Liver (tissue), 9 donors: ENCODE measurements around the gene WDR46. TPM values are rescaled to one million over a fixed set of nuclear protein-coding genes. Genes with fewer than 3 reads are reported as not detected.
A peak's percentile ranks its signal among the peaks of the same experiment; 100 is the strongest.

Source experiments
- DNase-seq: peaks from one replicate; pipeline ENCODE4 v3.0.0-alpha.2; 2017; ENCODE audit warnings: low spot score
- H3K27ac ChIP-seq, 2 donors: one replicate each; pipeline ENCODE4 v1.7.0; 2013; ENCODE audit warnings: inconsistent platforms in 2 of 2, low read length in 2 of 2, control low read depth in 1 of 2, low read depth in 1 of 2, mild to moderate bottlenecking in 1 of 2
- H3K27me3 ChIP-seq, 4 donors: one replicate each; pipeline versions ENCODE4 v1.6.1 to v1.7.0; 2013; ENCODE audit warnings: low read length in 3 of 4, inconsistent platforms in 1 of 4, mild to moderate bottlenecking in 1 of 4, moderate library complexity in 1 of 4; ENCODE audit not compliant: control insufficient read depth in 4 of 4, insufficient read depth in 4 of 4
- H3K36me3 ChIP-seq, 4 donors: one replicate each; pipeline versions ENCODE4 v1.6.1 to v1.7.0; 2013; ENCODE audit warnings: low read length in 3 of 4, mild to moderate bottlenecking in 3 of 4, low read depth in 1 of 4, moderate library complexity in 1 of 4; ENCODE audit not compliant: control insufficient read depth in 4 of 4, insufficient read depth in 3 of 4
- H3K4me1 ChIP-seq, 4 donors: one replicate each; pipeline versions ENCODE4 v1.6.1 to v1.7.0; 2013; ENCODE audit warnings: low read length in 3 of 4, mild to moderate bottlenecking in 3 of 4, moderate library complexity in 1 of 4; ENCODE audit not compliant: control insufficient read depth in 4 of 4, insufficient read depth in 4 of 4
- H3K4me3 ChIP-seq, 3 donors: one replicate each; pipeline versions ENCODE4 v1.6.1 to v1.7.0; 2013; ENCODE audit warnings: low read length in 3 of 3, control low read depth in 1 of 3, low read depth in 1 of 3, mild to moderate bottlenecking in 1 of 3
- H3K9ac ChIP-seq, 2 donors: one replicate each; pipeline ENCODE4 v1.7.0; 2013; ENCODE audit warnings: low read length in 2 of 2, mild to moderate bottlenecking in 2 of 2, moderate library complexity in 2 of 2, control low read depth in 1 of 2, low read depth in 1 of 2
- H3K9me3 ChIP-seq, 4 donors: one replicate each; pipeline versions ENCODE4 v1.6.1 to v1.7.0; 2013; ENCODE audit warnings: low read length in 3 of 4; ENCODE audit not compliant: control insufficient read depth in 4 of 4
- EGR1 ChIP-seq, 2 donors: IDR thresholded peaks; 2 replicates each; pipeline ENCODE4 v1.6.1; 2016 to 2018; ENCODE audit warnings: antibody characterized with exemption in 2 of 2, low read depth in 2 of 2
- FOXA2 ChIP-seq: IDR thresholded peaks from 2 replicates; pipeline ENCODE4 v1.6.1; 2016; ENCODE audit warnings: antibody characterized with exemption
- GABPA ChIP-seq, 2 donors: IDR thresholded peaks in 1 of 2; conservative IDR thresholded peaks in 1 of 2; 2 replicates each; pipeline ENCODE4 v1.6.1; 2016; ENCODE audit warnings: antibody characterized with exemption in 2 of 2, mild to moderate bottlenecking in 1 of 2, moderate library complexity in 1 of 2
- RAD21 ChIP-seq, 2 donors: IDR thresholded peaks; 2 replicates each; pipeline ENCODE4 v1.6.1; 2016; ENCODE audit warnings: antibody characterized with exemption in 2 of 2, mild to moderate bottlenecking in 2 of 2
- SP1 ChIP-seq: IDR thresholded peaks from 2 replicates; pipeline ENCODE4 v1.6.1; 2018; ENCODE audit warnings: antibody characterized with exemption, mild to moderate bottlenecking
- TAF1 ChIP-seq: conservative IDR thresholded peaks from 2 replicates; pipeline ENCODE4 v1.6.1; 2016; ENCODE audit warnings: antibody characterized with exemption, mild to moderate bottlenecking
- YY1 ChIP-seq: IDR thresholded peaks from 2 replicates; pipeline ENCODE4 v1.6.1; 2016; ENCODE audit warnings: antibody characterized with exemption, mild to moderate bottlenecking
- WGBS: extraction: QIAGEN DNeasy Blood & Tissue Kit; methylation state at CpG from one replicate; pipeline ENCODE4 v1.1.7; 2013; 5-methylcytosine and 5-hydroxymethylcytosine counted together
- polyA plus RNA-seq, 2 donors: library from polyadenylated mRNA; stranded (reverse) in 1 of 2; unstranded in 1 of 2; fragments of 200-250 nt in 1 of 2; fragments of >200 nt in 1 of 2; fragmentation: Nextera tagmentation in 1 of 2; extraction: Ambion mirVana in 1 of 2; gene quantifications; one replicate each; pipeline versions ENCODE4 v1.2.1 to v1.2.3, GENCODE V29; 2013 to 2015
- total RNA-seq, 2 donors: library from RNA; depleted of rRNA; stranded (reverse); fragments of >200 nt; gene quantifications; one replicate each; pipeline ENCODE4 v1.2.3, GENCODE V29; 2014
- TF ChIP-seq, protein P1 (sequence below): IDR thresholded peaks from 2 replicates; pipeline ENCODE4 v1.6.1; 2016; ENCODE audit warnings: antibody characterized with exemption
- TF ChIP-seq, protein P2 (sequence below): IDR thresholded peaks from 2 replicates; pipeline ENCODE4 v1.6.1; 2016; ENCODE audit warnings: antibody characterized with exemption, mild to moderate bottlenecking
- donor health status: healthy.
- donor health status: healthy.
- donor health status: healthy.
- donor health status: healthy.
- donor health status: healthy.

Gene WDR46
- total and polyA plus RNA-seq, 4 donors: 17.9 to 30.2 (median 25.7) TPM

DNA sequence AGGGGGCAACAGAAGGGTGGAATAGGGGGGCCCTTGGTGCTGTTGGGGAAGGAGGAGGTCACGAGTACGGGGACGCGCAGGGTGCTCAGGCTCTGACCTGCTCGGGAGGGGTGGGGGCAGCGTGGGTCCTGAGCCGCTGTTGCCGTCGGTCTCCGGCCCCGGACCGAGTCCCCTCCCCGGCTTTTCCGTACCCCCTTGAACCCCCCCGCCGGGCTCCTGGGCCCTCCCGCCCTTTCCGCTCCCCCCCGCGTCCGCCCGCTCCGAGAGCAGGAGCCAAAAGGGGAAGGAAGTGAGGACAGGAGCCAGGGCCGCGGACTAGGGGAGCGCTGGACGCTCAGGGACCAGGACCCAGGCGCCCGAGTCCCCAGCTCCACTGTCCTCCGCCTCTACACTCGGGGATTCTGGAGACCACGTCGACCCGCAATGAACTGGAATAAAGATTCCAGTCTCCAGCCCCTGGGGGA, 9.8 kb upstream of the WDR46 start, which contains the start of gene RGL2:
TSS of gene RGL2 (minus strand) at position 170 of the 464 bp plus-strand sequence. CDS start 332 bp downstream, outside the sequence.
- H3K36me3 ChIP-seq: peaks cover 0 to 21% (median 14%) of the 10 kb centered on the region in 4 donors
- H3K27ac ChIP-seq: peak within 1 kb of the TSS; percentile 95 to 98
- H3K9ac ChIP-seq: peak within 1 kb of the TSS; percentile 82 to 91
- H3K4me3 ChIP-seq: peak within 1 kb of the TSS; percentile 64 to 99 (median 89)
- TF ChIP-seq, protein P1, sequence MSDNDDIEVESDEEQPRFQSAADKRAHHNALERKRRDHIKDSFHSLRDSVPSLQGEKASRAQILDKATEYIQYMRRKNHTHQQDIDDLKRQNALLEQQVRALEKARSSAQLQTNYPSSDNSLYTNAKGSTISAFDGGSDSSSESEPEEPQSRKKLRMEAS: no peak
- TF ChIP-seq FOXA2 (no peak), TAF1 (no peak), RAD21 (IDR thresholded peaks at IDR 0.05) (no peak), GABPA (IDR thresholded peaks at IDR 0.05 in 1 of 2, conservative IDR thresholded peaks at IDR 0.05 in 1 of 2) (no peak), SP1 (no peak), EGR1 (IDR thresholded peaks at IDR 0.05; ENCODE audit: low read depth in 2 of 2) (no peak)
- TF ChIP-seq, protein P2, sequence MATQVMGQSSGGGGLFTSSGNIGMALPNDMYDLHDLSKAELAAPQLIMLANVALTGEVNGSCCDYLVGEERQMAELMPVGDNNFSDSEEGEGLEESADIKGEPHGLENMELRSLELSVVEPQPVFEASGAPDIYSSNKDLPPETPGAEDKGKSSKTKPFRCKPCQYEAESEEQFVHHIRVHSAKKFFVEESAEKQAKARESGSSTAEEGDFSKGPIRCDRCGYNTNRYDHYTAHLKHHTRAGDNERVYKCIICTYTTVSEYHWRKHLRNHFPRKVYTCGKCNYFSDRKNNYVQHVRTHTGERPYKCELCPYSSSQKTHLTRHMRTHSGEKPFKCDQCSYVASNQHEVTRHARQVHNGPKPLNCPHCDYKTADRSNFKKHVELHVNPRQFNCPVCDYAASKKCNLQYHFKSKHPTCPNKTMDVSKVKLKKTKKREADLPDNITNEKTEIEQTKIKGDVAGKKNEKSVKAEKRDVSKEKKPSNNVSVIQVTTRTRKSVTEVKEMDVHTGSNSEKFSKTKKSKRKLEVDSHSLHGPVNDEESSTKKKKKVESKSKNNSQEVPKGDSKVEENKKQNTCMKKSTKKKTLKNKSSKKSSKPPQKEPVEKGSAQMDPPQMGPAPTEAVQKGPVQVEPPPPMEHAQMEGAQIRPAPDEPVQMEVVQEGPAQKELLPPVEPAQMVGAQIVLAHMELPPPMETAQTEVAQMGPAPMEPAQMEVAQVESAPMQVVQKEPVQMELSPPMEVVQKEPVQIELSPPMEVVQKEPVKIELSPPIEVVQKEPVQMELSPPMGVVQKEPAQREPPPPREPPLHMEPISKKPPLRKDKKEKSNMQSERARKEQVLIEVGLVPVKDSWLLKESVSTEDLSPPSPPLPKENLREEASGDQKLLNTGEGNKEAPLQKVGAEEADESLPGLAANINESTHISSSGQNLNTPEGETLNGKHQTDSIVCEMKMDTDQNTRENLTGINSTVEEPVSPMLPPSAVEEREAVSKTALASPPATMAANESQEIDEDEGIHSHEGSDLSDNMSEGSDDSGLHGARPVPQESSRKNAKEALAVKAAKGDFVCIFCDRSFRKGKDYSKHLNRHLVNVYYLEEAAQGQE: no peak
- no peak for DNase-seq
- H3K27me3 ChIP-seq: no peaks in the 10 kb centered on the region
- H3K4me1 ChIP-seq: peaks cover 8 to 30% (median 25%) of the 10 kb centered on the region in 4 donors
- under 1% methylated on average over 34 of the region's 34 CpGs for WGBS
- H3K9me3 ChIP-seq: no peaks in the 10 kb centered on the region

- peaks cover under 1 to 19% (median 15%) of the 10 kb centered on the region in 4 donors for H3K36me3 ChIP-seq
- no peaks in the 10 kb centered on the region for H3K9me3 ChIP-seq
- H3K9ac ChIP-seq: peak overlapping the region; percentile 50 to 72
- peak overlapping the region; percentile 64 to 99 (median 73) for H3K4me3 ChIP-seq
- TF ChIP-seq, protein P2: no peak
- peak; percentile 6 for TF ChIP-seq YY1
- peak overlapping the region; percentile 95 to 98 for H3K27ac ChIP-seq
- H3K27me3 ChIP-seq: no peaks in the 10 kb centered on the region
- DNase-seq: peak; percentile 69
- WGBS: 1% methylated on average over 42 of the region's 42 CpGs
- H3K4me1 ChIP-seq: peaks cover 8 to 30% (median 25%) of the 10 kb centered on the region in 4 donors
These were observed 9.1 kb upstream of the WDR46 start for GRCh38 chr6:33297956-33298772.
